Measurements from ENCODE around the gene ST3GAL5. TPM values are rescaled to one million over a fixed set of nuclear protein-coding genes. Genes with fewer than 3 reads are reported as not detected.
"Not testable (repeated sequence)": the region's sequence is repeated elsewhere in the genome, so short reads cannot be mapped to it uniquely, and the experiment has no call there.

The ST3GAL5 gene
- total RNA-seq (ENCODE audit: insufficient read depth, low replicate concordance): 10.4 TPM

GRCh38 chr2:85888684-85889626 is at the start of gene ST3GAL5:
Gene ST3GAL5, minus strand, starts transcription at chr2:85888990. Its CDS starts 85 bp downstream, at chr2:85888905.
- DNase-seq (ENCODE audit: low spot score): peak; percentile 88

- DNase-seq (ENCODE audit: low spot score): peak; percentile 42
Measured at GRCh38 chr2:85938456-85938855, 49.7 kb upstream of the ST3GAL5 start.

- no peak for DNase-seq (ENCODE audit: low spot score)
Measured at GRCh38 chr2:85937069-85937439, 48.3 kb upstream of the ST3GAL5 start.

- DNase-seq (ENCODE audit: low spot score): no peak
Measured at GRCh38 chr2:85936421-85937068, 47.8 kb upstream of the ST3GAL5 start.

GRCh38 chr2:85935746-85936208 is 47.0 kb upstream of the ST3GAL5 start:
- DNase-seq (ENCODE audit: low spot score): peak; percentile 69

- DNase-seq (ENCODE audit: low spot score): no peak
Measured at GRCh38 chr2:85935170-85935745, 46.5 kb upstream of the ST3GAL5 start.

- DNase-seq (ENCODE audit: low spot score): peak; percentile 87
Measured at GRCh38 chr2:85933753-85934594, 45.2 kb upstream of the ST3GAL5 start.

GRCh38 chr2:85931151-85931550 is 42.4 kb upstream of the ST3GAL5 start:
- DNase-seq (ENCODE audit: low spot score): not testable (repeated sequence)

GRCh38 chr2:85930129-85931124 is 41.6 kb upstream of the ST3GAL5 start:
- DNase-seq (ENCODE audit: low spot score): peak; percentile 69

- DNase-seq (ENCODE audit: low spot score): no peak
Measured at GRCh38 chr2:85929096-85930050, 40.6 kb upstream of the ST3GAL5 start.

GRCh38 chr2:85926931-85927661 is 38.3 kb upstream of the ST3GAL5 start:
- no peak for DNase-seq (ENCODE audit: low spot score)

- no peak for DNase-seq (ENCODE audit: low spot score)
Measured at GRCh38 chr2:85926526-85926925, 37.7 kb upstream of the ST3GAL5 start.

- DNase-seq (ENCODE audit: low spot score): no peak
Measured at GRCh38 chr2:85925216-85925671, 36.5 kb upstream of the ST3GAL5 start.

GRCh38 chr2:85924522-85924921 is 35.7 kb upstream of the ST3GAL5 start:
- peak; percentile 95 for DNase-seq (ENCODE audit: low spot score)

GRCh38 chr2:85922199-85922598 is 33.4 kb upstream of the ST3GAL5 start:
- DNase-seq (ENCODE audit: low spot score): no peak

- no peak for DNase-seq (ENCODE audit: low spot score)
Measured at GRCh38 chr2:85921659-85922058, 32.9 kb upstream of the ST3GAL5 start.

- DNase-seq (ENCODE audit: low spot score): no peak
Measured at GRCh38 chr2:85920810-85921545, 32.2 kb upstream of the ST3GAL5 start.
